GM12878 (cell line): ENCODE results near the gene OR6K3. TPM values are rescaled to one million over a fixed set of nuclear protein-coding genes. Genes with fewer than 3 reads are reported as not detected.

ENCODE experiments used
- ATAC-seq: fragments of 200-7000 bp; cut with Tn5 transposase; 3 replicates; pipeline ENCODE4 v1.9.1; 2020; ENCODE audit warnings: mild to moderate bottlenecking, moderate library complexity
- BruUV-seq: library from RNA; stranded (reverse); fragments of 400-500 nt; replicated peaks from 2 replicates; lab custom pipeline; 2021; lab: Mats Ljungman, UMichigan
- CTCF ChIA-PET: fragments of 300-600 bp; sonication (Branson Sonifier 250); formaldehyde crosslinking; extraction: SDS; loops from one replicate; lab custom pipeline; 2021; ENCODE audit warnings: inconsistent platforms; lab: Yijun Ruan, JAX
- POLR2A ChIA-PET: fragments of 350-600 bp; formaldehyde crosslinking; extraction: SDS; loops from one replicate; lab custom pipeline; 2021; ENCODE audit warnings: inconsistent platforms; lab: Charles Lee
- RAD21 ChIA-PET: fragments of 300-600 bp; sonication (Branson Sonifier 250); formaldehyde crosslinking; loops from one replicate; lab custom pipeline; 2023; ENCODE audit warnings: antibody characterized with exemption; ENCODE audit not compliant: unreplicated experiment; lab: Charles Lee
- SMC1A ChIA-PET: fragments of 300-600 bp; sonication (Branson Sonifier 250); formaldehyde crosslinking; loops from one replicate; lab custom pipeline; 2023; ENCODE audit not compliant: unreplicated experiment, uncharacterized antibody; lab: Charles Lee
- DNase-seq: peaks from one replicate; pipeline ENCODE4 v3.0.0-alpha.2; 2011; ENCODE audit warnings: low read depth, low spot score
- FAIRE-seq: peaks from 3 replicates; lab custom pipeline; 2011; peaks lifted over from hg19 to GRCh38; lab: Jason Lieb, UNC
- H2AFZ ChIP-seq: 2 replicates; pipeline ENCODE4 v1.6.0; 2011; ENCODE audit warnings: low read depth, low read length, control low read depth; ENCODE audit not compliant: control insufficient read depth
- H3K27ac ChIP-seq: 2 replicates; pipeline ENCODE4 v1.5.1; 2011; ENCODE audit warnings: control low read depth; ENCODE audit not compliant: control insufficient read depth, insufficient read depth
- H3K27me3 ChIP-seq, 2 experiments: replicated peaks in 1 of 2; 2 replicates each; pipeline versions ENCODE4 v1.6.0 to v1.6.1; 2011; ENCODE audit warnings: low read length in 1 of 2; ENCODE audit not compliant: control insufficient read depth in 2 of 2, insufficient read depth in 2 of 2
- H3K36me3 ChIP-seq, 2 experiments: 2 replicates each; pipeline ENCODE4 v1.5.1; 2011; ENCODE audit warnings: low read length in 1 of 2; ENCODE audit not compliant: control insufficient read depth in 2 of 2, insufficient read depth in 2 of 2
- H3K4me1 ChIP-seq: 2 replicates; pipeline ENCODE4 v1.6.1; 2011; ENCODE audit warnings: mild to moderate bottlenecking, low read length, moderate library complexity, mixed read lengths; ENCODE audit not compliant: control insufficient read depth, insufficient read depth
- H3K4me2 ChIP-seq: 2 replicates; pipeline ENCODE4 v1.6.0; 2011; ENCODE audit warnings: control low read depth; ENCODE audit not compliant: control insufficient read depth, insufficient read depth
- H3K4me3 ChIP-seq: fragments of 200-600 bp; sonication (generic); 2 replicates; pipeline ENCODE4 v1.5.1; 2016
- H3K79me2 ChIP-seq: 2 replicates; pipeline ENCODE4 v1.6.0; 2011; ENCODE audit warnings: low read length; ENCODE audit not compliant: control insufficient read depth, insufficient read depth
- H3K9ac ChIP-seq: 2 replicates; pipeline ENCODE4 v1.8.0; 2011; ENCODE audit warnings: low read length, control low read depth, mixed read lengths; ENCODE audit not compliant: control insufficient read depth, insufficient read depth
- H3K9me3 ChIP-seq: replicated peaks from 3 replicates; pipeline ENCODE4 v1.5.1; 2011; ENCODE audit warnings: mild to moderate bottlenecking, low read length; ENCODE audit not compliant: control insufficient read depth, insufficient read depth
- H4K20me1 ChIP-seq: 2 replicates; pipeline ENCODE4 v1.6.0; 2011; ENCODE audit not compliant: control insufficient read depth, insufficient read depth
- NBN ChIP-seq: fragments of 450-650 bp; IDR thresholded peaks from 2 replicates; pipeline ENCODE4 v1.6.1; 2016
- PAX8 ChIP-seq: fragments of 450-650 bp; IDR thresholded peaks from 2 replicates; pipeline ENCODE4 v1.6.1; 2017; ENCODE audit warnings: mild to moderate bottlenecking, moderate library complexity
- POLR2A ChIP-seq: IDR thresholded peaks from 2 replicates; pipeline ENCODE4 v1.6.1; 2011; ENCODE audit warnings: low read depth, mild to moderate bottlenecking, low read length
- RAD51 ChIP-seq: fragments of 450-650 bp; IDR thresholded peaks from 2 replicates; pipeline ENCODE4 v1.6.1; 2016; ENCODE audit warnings: moderate library complexity, mild to moderate bottlenecking, inconsistent platforms
- RELA ChIP-seq: fragments of 450-650 bp; IDR thresholded peaks from 2 replicates; pipeline ENCODE4 v1.8.0; 2014; ENCODE audit warnings: borderline replicate concordance; ENCODE audit not compliant: partially characterized antibody
- RFX5 ChIP-seq: IDR thresholded peaks from 2 replicates; pipeline ENCODE4 v1.6.1; 2011; ENCODE audit warnings: low read depth, low read length, improper control_type of control experiment
- SREBF2 ChIP-seq: IDR thresholded peaks from 2 replicates; pipeline ENCODE4 v1.6.1; 2012; ENCODE audit warnings: mild to moderate bottlenecking, low read length
- TCF12 ChIP-seq: IDR thresholded peaks from 2 replicates; pipeline ENCODE4 v1.6.1; 2011; ENCODE audit warnings: low read depth, mild to moderate bottlenecking, low read length
- ZNF207 ChIP-seq: fragments of 450-650 bp; IDR thresholded peaks from 2 replicates; pipeline ENCODE4 v1.6.1; 2014; ENCODE audit warnings: antibody characterized with exemption, mild to moderate bottlenecking, borderline replicate concordance
- WGBS: methylation state at CpG from one replicate; pipeline ENCODE4 v1.1.6; 2016; ENCODE audit warnings: low lambda C conversion rate; ENCODE audit not compliant: insufficient replicate concordance, insufficient coverage; ENCODE audit errors: missing lambda C conversion rate; 5-methylcytosine and 5-hydroxymethylcytosine counted together
- in situ Hi-C: fragments of 300-500 bp; cut with MboI; formaldehyde crosslinking; loops from 9 replicates; pipeline ENCODE4 v1.14.3; 2018; ENCODE audit warnings: mixed read lengths
- intact Hi-C: fragments of 100-400 bp; cut with micrococcal nuclease; formaldehyde crosslinking; loops from one replicate; pipeline ENCODE4 v1.14.2; 2022; ENCODE audit not compliant: unreplicated experiment
- polyA plus RNA-seq, 11 experiments: library from polyadenylated mRNA; depleted of rRNA in 4 of 11; unstranded in 6 of 11; stranded (reverse) in 5 of 11; fragments of >200 nt; fragmentation: Nextera tagmentation in 4 of 11; fragmentation: Illumina TruSeq in 1 of 11; extraction: Ambion mirVana in 4 of 11; extraction: Trizol in 1 of 11; gene quantifications; 1 replicate in 1 of 11; 2 replicates in 10 of 11; pipeline versions ENCODE4 v1.2.1 to v1.2.3, GENCODE V29; 2011 to 2016; ENCODE audit warnings: inconsistent platforms in 2 of 11, missing spikeins in 2 of 11, low read depth in 1 of 11
- total RNA-seq, 4 experiments: library from RNA; depleted of rRNA in 3 of 4; stranded (reverse); fragments of >200 nt in 3 of 4; fragmentation: Illumina TruSeq in 1 of 4; extraction: Trizol in 1 of 4; gene quantifications; 2 replicates each; pipeline versions ENCODE4 v1.2.1 to v1.2.3, GENCODE V29; 2013 to 2021
- TF ChIP-seq, protein P1 (sequence below): fragments of 450-650 bp; conservative IDR thresholded peaks from 2 replicates; pipeline ENCODE4 v1.6.1; 2017; ENCODE audit warnings: mild to moderate bottlenecking, moderate library complexity
- TF ChIP-seq, protein P2 (sequence below): fragments of 150-350 bp; IDR thresholded peaks from 2 replicates; pipeline ENCODE4 v1.6.1; 2014; ENCODE audit warnings: mild to moderate bottlenecking, low read depth, low read length

OR6K3 gene
- total and polyA plus RNA-seq, 10 of the 15 experiments (the other 5 are each of a cell fraction or from before 2014, with no cell fraction given): not detected

DNA sequence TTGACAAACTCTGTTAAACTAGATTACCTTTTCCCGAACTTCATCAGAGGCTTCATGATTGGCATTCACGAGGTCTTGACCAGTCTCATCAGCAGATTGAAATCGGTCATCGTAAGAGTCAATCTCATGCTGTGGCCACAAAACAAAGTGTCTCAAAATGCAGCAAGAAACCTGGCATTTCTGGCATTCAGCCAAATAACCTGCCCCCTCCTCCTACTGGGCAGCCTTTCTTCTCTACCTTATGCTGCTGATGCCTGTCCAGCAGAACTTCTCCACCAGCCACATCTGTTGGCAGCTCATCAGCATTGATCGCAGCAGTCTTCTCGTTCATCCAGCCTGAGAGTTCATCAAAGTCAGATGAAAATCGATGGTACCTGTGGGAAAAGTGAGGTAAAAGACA lies 46.2 kb downstream of the OR6K3 start:
- Histone ChIP-seq H3K4me2 (no peak overlapping the region), H3K9me3 (no peaks in the 10 kb centered on the region), H3K79me2 (no peaks in the 10 kb centered on the region), H4K20me1 (no peaks in the 10 kb centered on the region), H3K9ac (no peak overlapping the region), H3K27me3 (no peaks in the 10 kb centered on the region), H3K27ac (no peak overlapping the region), H3K4me1 (no peaks in the 10 kb centered on the region), H2AFZ (no peak overlapping the region), H3K4me3 (no peak overlapping the region), H3K36me3 (no peaks in the 10 kb centered on the region)
- DNase-seq (no peak), FAIRE-seq (no peak), ATAC-seq (no peak)
- CTCF ChIA-PET: no interaction called here
- RAD21 ChIA-PET: no interaction called here
- WGBS: 50% methylated on average over 7 of the region's 7 CpGs
- SMC1A ChIA-PET: no interaction called here
- BruUV-seq: no TSS peak
- intact Hi-C loops: no loop called here
- in situ Hi-C loops: no loop called here
- POLR2A ChIA-PET: no interaction called here
- TF ChIP-seq NBN (no peak), RFX5 (no peak), TCF12 (no peak), POLR2A (no peak), SREBF2 (no peak), RAD51 (no peak), PAX8 (no peak), RELA (no peak), ZNF207 (no peak)
- TF ChIP-seq, protein P1, sequence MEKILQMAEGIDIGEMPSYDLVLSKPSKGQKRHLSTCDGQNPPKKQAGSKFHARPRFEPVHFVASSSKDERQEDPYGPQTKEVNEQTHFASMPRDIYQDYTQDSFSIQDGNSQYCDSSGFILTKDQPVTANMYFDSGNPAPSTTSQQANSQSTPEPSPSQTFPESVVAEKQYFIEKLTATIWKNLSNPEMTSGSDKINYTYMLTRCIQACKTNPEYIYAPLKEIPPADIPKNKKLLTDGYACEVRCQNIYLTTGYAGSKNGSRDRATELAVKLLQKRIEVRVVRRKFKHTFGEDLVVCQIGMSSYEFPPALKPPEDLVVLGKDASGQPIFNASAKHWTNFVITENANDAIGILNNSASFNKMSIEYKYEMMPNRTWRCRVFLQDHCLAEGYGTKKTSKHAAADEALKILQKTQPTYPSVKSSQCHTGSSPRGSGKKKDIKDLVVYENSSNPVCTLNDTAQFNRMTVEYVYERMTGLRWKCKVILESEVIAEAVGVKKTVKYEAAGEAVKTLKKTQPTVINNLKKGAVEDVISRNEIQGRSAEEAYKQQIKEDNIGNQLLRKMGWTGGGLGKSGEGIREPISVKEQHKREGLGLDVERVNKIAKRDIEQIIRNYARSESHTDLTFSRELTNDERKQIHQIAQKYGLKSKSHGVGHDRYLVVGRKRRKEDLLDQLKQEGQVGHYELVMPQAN: no peak
- TF ChIP-seq, protein P2, sequence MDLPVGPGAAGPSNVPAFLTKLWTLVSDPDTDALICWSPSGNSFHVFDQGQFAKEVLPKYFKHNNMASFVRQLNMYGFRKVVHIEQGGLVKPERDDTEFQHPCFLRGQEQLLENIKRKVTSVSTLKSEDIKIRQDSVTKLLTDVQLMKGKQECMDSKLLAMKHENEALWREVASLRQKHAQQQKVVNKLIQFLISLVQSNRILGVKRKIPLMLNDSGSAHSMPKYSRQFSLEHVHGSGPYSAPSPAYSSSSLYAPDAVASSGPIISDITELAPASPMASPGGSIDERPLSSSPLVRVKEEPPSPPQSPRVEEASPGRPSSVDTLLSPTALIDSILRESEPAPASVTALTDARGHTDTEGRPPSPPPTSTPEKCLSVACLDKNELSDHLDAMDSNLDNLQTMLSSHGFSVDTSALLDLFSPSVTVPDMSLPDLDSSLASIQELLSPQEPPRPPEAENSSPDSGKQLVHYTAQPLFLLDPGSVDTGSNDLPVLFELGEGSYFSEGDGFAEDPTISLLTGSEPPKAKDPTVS: no peak

Other genes with a start within 250 kb of the OR6K3 start
Only the 7 nearest of the 12 such genes appear.
- not detected in 2 replicates for gene OR10Z1, start 115.5 kb downstream of the OR6K3 start, total RNA-seq (2014; rRNA removed)
- gene OR10Z1, start 115.5 kb downstream of the OR6K3 start, total RNA-seq (2014; rRNA removed; fragmentation: Illumina TruSeq; extraction: Trizol): not detected in 2 replicates
- not detected in 2 replicates for gene OR10Z1, start 115.5 kb downstream of the OR6K3 start, total RNA-seq (2021)
- not detected in 2 replicates for gene OR10Z1, start 115.5 kb downstream of the OR6K3 start, polyA plus RNA-seq (2011; rRNA removed)
- not detected in 2 replicates for gene OR10Z1, start 115.5 kb downstream of the OR6K3 start, polyA plus RNA-seq (2014; fragmentation: Illumina TruSeq; extraction: Trizol)
- gene OR10Z1, start 115.5 kb downstream of the OR6K3 start, polyA plus RNA-seq (2014; fragmentation: Nextera tagmentation; extraction: Ambion mirVana): not detected
- gene OR10Z1, start 115.5 kb downstream of the OR6K3 start, polyA plus RNA-seq (2014; rRNA removed): not detected in 2 replicates
- not detected for gene OR10Z1, start 115.5 kb downstream of the OR6K3 start, polyA plus RNA-seq (2016; fragmentation: Nextera tagmentation; extraction: Ambion mirVana)
- not detected in 2 replicates for gene SPTA1, start 34.0 kb downstream of the OR6K3 start, total RNA-seq (2014; rRNA removed)
- gene SPTA1, start 34.0 kb downstream of the OR6K3 start, total RNA-seq (2014; rRNA removed; fragmentation: Illumina TruSeq; extraction: Trizol): 0.13 TPM in 1 of 2 replicates, not detected in the other
- 0.13 and 0.21 TPM in 2 replicates for gene SPTA1, start 34.0 kb downstream of the OR6K3 start, total RNA-seq (2021)
- 0.12 TPM in 1 of 2 replicates, not detected in the other for gene SPTA1, start 34.0 kb downstream of the OR6K3 start, polyA plus RNA-seq (2011; rRNA removed)
- gene SPTA1, start 34.0 kb downstream of the OR6K3 start, polyA plus RNA-seq (2014; fragmentation: Illumina TruSeq; extraction: Trizol): under 0.01 TPM in 1 of 2 replicates, not detected in the other
- gene SPTA1, start 34.0 kb downstream of the OR6K3 start, polyA plus RNA-seq (2014; fragmentation: Nextera tagmentation; extraction: Ambion mirVana): not detected
- gene SPTA1, start 34.0 kb downstream of the OR6K3 start, polyA plus RNA-seq (2014; rRNA removed): 0.12 TPM in 1 of 2 replicates, not detected in the other
- gene SPTA1, start 34.0 kb downstream of the OR6K3 start, polyA plus RNA-seq (2016; fragmentation: Nextera tagmentation; extraction: Ambion mirVana): not detected
- gene OR6K2, start 20.1 kb downstream of the OR6K3 start, total RNA-seq (2014; rRNA removed): not detected in 2 replicates
- not detected in 2 replicates for gene OR6K2, start 20.1 kb downstream of the OR6K3 start, total RNA-seq (2014; rRNA removed; fragmentation: Illumina TruSeq; extraction: Trizol)
- gene OR6K2, start 20.1 kb downstream of the OR6K3 start, total RNA-seq (2021): not detected in 2 replicates
- gene OR6K2, start 20.1 kb downstream of the OR6K3 start, polyA plus RNA-seq (2011; rRNA removed): not detected in 2 replicates
- not detected in 2 replicates for gene OR6K2, start 20.1 kb downstream of the OR6K3 start, polyA plus RNA-seq (2014; fragmentation: Illumina TruSeq; extraction: Trizol)
- not detected for gene OR6K2, start 20.1 kb downstream of the OR6K3 start, polyA plus RNA-seq (2014; fragmentation: Nextera tagmentation; extraction: Ambion mirVana)
- gene OR6K2, start 20.1 kb downstream of the OR6K3 start, polyA plus RNA-seq (2014; rRNA removed): not detected in 2 replicates
- not detected for gene OR6K2, start 20.1 kb downstream of the OR6K3 start, polyA plus RNA-seq (2016; fragmentation: Nextera tagmentation; extraction: Ambion mirVana)
- gene OR6K6, start 34.0 kb upstream of the OR6K3 start, total RNA-seq (2014; rRNA removed): not detected in 2 replicates
- gene OR6K6, start 34.0 kb upstream of the OR6K3 start, total RNA-seq (2014; rRNA removed; fragmentation: Illumina TruSeq; extraction: Trizol): not detected in 2 replicates
- not detected in 2 replicates for gene OR6K6, start 34.0 kb upstream of the OR6K3 start, total RNA-seq (2021)
- gene OR6K6, start 34.0 kb upstream of the OR6K3 start, polyA plus RNA-seq (2011; rRNA removed): not detected in 2 replicates
- gene OR6K6, start 34.0 kb upstream of the OR6K3 start, polyA plus RNA-seq (2014; fragmentation: Illumina TruSeq; extraction: Trizol): not detected in 2 replicates
- gene OR6K6, start 34.0 kb upstream of the OR6K3 start, polyA plus RNA-seq (2014; fragmentation: Nextera tagmentation; extraction: Ambion mirVana): not detected
- not detected in 2 replicates for gene OR6K6, start 34.0 kb upstream of the OR6K3 start, polyA plus RNA-seq (2014; rRNA removed)
- gene OR6K6, start 34.0 kb upstream of the OR6K3 start, polyA plus RNA-seq (2016; fragmentation: Nextera tagmentation; extraction: Ambion mirVana): not detected
- not detected in 2 replicates for gene OR6N1, start 51.5 kb upstream of the OR6K3 start, total RNA-seq (2014; rRNA removed)
- not detected in 2 replicates for gene OR6N1, start 51.5 kb upstream of the OR6K3 start, total RNA-seq (2014; rRNA removed; fragmentation: Illumina TruSeq; extraction: Trizol)
- gene OR6N1, start 51.5 kb upstream of the OR6K3 start, total RNA-seq (2021): not detected in 2 replicates
- gene OR6N1, start 51.5 kb upstream of the OR6K3 start, polyA plus RNA-seq (2011; rRNA removed): not detected in 2 replicates
- not detected in 2 replicates for gene OR6N1, start 51.5 kb upstream of the OR6K3 start, polyA plus RNA-seq (2014; fragmentation: Illumina TruSeq; extraction: Trizol)
- gene OR6N1, start 51.5 kb upstream of the OR6K3 start, polyA plus RNA-seq (2014; fragmentation: Nextera tagmentation; extraction: Ambion mirVana): not detected
- gene OR6N1, start 51.5 kb upstream of the OR6K3 start, polyA plus RNA-seq (2014; rRNA removed): not detected in 2 replicates
- not detected for gene OR6N1, start 51.5 kb upstream of the OR6K3 start, polyA plus RNA-seq (2016; fragmentation: Nextera tagmentation; extraction: Ambion mirVana)
- gene OR6N2, start 60.5 kb upstream of the OR6K3 start, total RNA-seq (2014; rRNA removed): not detected in 2 replicates
- not detected in 2 replicates for gene OR6N2, start 60.5 kb upstream of the OR6K3 start, total RNA-seq (2014; rRNA removed; fragmentation: Illumina TruSeq; extraction: Trizol)
- gene OR6N2, start 60.5 kb upstream of the OR6K3 start, total RNA-seq (2021): not detected in 2 replicates
- not detected in 2 replicates for gene OR6N2, start 60.5 kb upstream of the OR6K3 start, polyA plus RNA-seq (2011; rRNA removed)
- gene OR6N2, start 60.5 kb upstream of the OR6K3 start, polyA plus RNA-seq (2014; fragmentation: Illumina TruSeq; extraction: Trizol): not detected in 2 replicates
- gene OR6N2, start 60.5 kb upstream of the OR6K3 start, polyA plus RNA-seq (2014; fragmentation: Nextera tagmentation; extraction: Ambion mirVana): not detected
- not detected in 2 replicates for gene OR6N2, start 60.5 kb upstream of the OR6K3 start, polyA plus RNA-seq (2014; rRNA removed)
- gene OR6N2, start 60.5 kb upstream of the OR6K3 start, polyA plus RNA-seq (2016; fragmentation: Nextera tagmentation; extraction: Ambion mirVana): not detected
- 36.1 and 45.1 TPM in 2 replicates for gene MNDA, start 110.6 kb upstream of the OR6K3 start, total RNA-seq (2014; rRNA removed)
- gene MNDA, start 110.6 kb upstream of the OR6K3 start, total RNA-seq (2014; rRNA removed; fragmentation: Illumina TruSeq; extraction: Trizol): 72.2 and 74.7 TPM in 2 replicates
- 36.8 and 37.6 TPM in 2 replicates for gene MNDA, start 110.6 kb upstream of the OR6K3 start, total RNA-seq (2021)
- gene MNDA, start 110.6 kb upstream of the OR6K3 start, polyA plus RNA-seq (2011; rRNA removed): 37.1 and 49.1 TPM in 2 replicates
- 83.0 and 116 TPM in 2 replicates for gene MNDA, start 110.6 kb upstream of the OR6K3 start, polyA plus RNA-seq (2014; fragmentation: Illumina TruSeq; extraction: Trizol)
- 10 to 100 TPM; 81.9 to 91.8 TPM for gene MNDA, start 110.6 kb upstream of the OR6K3 start, polyA plus RNA-seq (2014; fragmentation: Nextera tagmentation; extraction: Ambion mirVana)
- 32.1 and 38.9 TPM in 2 replicates for gene MNDA, start 110.6 kb upstream of the OR6K3 start, polyA plus RNA-seq (2014; rRNA removed)
- gene MNDA, start 110.6 kb upstream of the OR6K3 start, polyA plus RNA-seq (2016; fragmentation: Nextera tagmentation; extraction: Ambion mirVana): 10 to 100 TPM; 20.1 to 21.4 TPM